HG03175 (cell line): ENCODE results near the gene PRKAG2.

Experiments used
- ATAC-seq: cut with Tn5 transposase; IDR thresholded peaks from one replicate; pipeline ENCODE4 v1.9.1; 2021; ENCODE audit warnings: mild to moderate bottlenecking, moderate library complexity; ENCODE audit not compliant: unreplicated experiment

PRKAG2 gene

DNA sequence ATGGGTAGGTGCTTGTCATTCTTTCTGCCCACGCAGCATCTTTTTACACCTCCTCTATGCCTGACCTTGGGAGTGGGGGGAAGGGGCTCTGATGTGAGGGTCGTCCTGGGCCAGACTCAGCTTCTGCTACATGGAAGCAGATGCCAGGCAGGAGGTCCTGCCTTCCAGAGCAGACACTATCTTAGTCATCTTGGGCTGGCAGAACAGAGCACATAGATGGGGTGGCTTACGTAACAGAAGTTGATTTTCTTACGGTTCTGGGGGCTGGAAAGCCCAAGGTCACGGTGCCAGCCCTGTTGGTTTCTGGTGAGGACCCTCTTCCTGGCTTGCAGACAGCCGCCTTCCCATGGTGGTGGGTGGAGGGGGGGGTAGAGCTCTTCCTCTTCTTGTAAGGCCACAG, 159.0 kb downstream of the PRKAG2 start:
- ATAC-seq = no peak

- ATAC-seq = no peak
Observed at GRCh38 chr7:151717415-151717814, 159.5 kb downstream of the PRKAG2 start.

GRCh38 chr7:151716323-151716722, 160.6 kb downstream of the PRKAG2 start:
- ATAC-seq = no peak

GRCh38 chr7:151715666-151716315, 161.1 kb downstream of the PRKAG2 start:
- peak; percentile 58 for ATAC-seq

DNA sequence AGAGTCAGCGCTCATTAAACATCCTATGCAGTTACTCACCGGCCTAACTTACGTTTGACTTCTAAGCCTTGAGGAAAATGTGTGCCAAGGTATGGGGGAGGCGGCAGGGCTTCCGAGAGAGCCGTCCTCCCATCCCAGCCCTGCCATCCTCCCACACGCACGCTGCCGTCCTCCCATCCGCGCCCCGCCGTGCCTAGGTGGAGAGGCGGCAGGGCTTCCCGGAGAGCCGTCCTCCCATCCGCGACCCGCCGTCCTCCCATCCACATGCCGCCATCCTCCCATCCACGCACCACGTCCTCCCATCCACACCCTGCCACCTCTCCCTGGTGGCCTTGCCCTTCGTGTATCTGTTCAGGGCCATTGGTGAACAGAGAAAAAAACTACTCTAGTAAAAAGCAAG, 162.7 kb downstream of the PRKAG2 start:
- no peak for ATAC-seq

- no peak for ATAC-seq
Observed at GRCh38 chr7:151712810-151713125, 164.1 kb downstream of the PRKAG2 start.

DNA sequence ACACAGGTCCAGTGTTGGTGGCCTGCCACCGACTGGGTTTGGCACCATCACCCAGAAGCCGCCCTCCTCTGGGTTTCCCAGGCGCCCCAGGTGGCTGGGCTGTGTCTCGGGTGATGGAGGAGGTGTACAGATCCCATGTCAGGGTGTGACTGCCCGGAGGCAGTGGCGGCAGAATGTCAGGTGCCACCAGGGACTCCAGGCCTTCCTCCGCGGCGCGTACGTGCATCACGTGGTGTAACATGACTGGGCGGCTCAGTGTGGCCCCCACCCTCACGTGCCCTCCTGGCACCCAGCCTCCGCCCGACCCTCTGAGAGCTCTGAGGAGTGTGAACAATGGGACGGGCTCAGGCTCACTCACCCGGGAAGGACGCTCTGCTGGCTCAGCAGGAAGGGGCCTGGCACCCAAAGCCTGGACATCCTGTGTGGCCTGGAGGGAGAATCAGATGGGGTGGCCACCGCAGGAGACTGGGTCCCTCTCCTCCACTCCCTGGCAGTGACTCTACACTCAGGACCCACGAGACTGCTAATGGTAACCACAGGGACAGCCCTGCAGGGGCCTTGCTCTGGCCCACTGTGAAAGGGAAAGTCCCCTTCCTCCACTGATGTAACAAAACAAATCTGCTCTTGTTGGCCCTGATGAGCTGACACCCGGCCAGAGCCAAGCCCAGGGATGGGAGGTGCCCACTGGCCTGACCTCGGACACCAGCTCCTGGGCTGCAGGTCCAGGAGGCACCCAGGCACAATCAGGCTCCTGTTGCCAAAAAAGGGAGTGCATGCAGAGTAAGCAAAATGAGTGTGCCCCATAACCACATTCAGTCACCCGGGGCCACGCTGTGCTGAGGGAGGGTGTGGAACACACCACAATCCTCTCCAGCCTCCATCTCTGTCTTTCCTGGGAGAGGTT, 164.8 kb downstream of the PRKAG2 start:
- ATAC-seq = no peak

- no peak for ATAC-seq
Observed at GRCh38 chr7:151711435-151711872, 165.5 kb downstream of the PRKAG2 start.

GRCh38 chr7:151710646-151711434, 166.1 kb downstream of the PRKAG2 start:
- no peak for ATAC-seq

GRCh38 chr7:151710121-151710640, 166.7 kb downstream of the PRKAG2 start:
- no peak for ATAC-seq

DNA sequence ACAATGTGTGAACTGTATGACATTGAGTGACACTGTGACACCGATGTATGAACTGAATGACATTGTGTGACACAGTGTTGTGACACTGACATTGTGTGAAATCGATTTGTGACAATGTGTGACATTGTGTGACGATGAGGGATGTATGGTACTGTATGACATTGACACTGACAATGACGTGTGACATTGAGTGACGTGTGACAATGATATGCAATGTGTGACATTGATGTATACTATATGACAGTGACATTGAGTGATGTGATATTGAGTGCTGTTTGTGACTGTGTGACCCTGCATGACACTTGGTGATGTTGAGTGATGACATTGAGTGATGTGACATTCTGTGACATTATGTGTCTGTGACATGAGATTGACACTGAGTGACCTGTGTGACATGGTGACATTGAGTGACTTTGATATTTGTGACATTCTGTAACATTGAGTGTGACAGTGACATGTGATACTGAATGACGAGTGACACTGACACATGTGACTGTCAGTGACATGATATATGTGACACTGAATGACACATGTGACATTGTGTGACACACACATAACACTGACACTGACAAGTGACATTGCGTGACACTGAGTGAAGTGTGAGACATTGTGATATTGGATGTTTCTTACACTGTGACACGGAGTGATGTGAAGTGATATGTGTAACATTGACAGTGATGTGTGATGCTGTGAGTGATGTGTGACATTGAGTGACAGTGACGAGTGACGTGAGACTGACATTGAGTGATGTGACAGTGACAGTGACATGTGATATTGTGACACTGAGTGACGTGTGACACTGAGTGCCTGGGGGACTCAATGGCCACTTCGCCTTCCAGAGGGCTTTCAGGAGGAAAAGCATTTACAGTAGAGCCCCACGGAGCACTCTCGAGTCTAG, 167.5 kb downstream of the PRKAG2 start:
- ATAC-seq = no peak

GRCh38 chr7:151708610-151709009, 168.3 kb downstream of the PRKAG2 start:
- ATAC-seq = no peak

DNA sequence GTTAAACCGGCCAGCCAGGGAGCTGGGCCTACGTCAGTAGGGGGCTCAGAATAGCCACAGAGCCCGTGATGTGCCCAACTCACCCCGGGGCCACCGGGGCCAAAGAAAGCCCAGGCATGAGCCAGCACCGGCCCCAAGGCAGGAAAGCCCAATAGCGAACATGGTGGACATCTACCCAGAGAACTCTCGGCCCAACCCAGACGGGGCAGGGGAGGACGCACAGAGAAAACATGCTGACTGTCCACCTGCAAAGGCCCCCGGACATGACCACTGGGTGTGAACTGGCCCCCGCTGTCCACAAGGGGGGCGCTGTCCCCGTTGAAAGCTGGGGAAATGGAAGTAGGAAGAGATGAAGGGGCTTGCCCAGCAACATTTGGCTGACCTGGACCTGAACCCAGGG, 169.2 kb downstream of the PRKAG2 start:
- no peak for ATAC-seq

DNA sequence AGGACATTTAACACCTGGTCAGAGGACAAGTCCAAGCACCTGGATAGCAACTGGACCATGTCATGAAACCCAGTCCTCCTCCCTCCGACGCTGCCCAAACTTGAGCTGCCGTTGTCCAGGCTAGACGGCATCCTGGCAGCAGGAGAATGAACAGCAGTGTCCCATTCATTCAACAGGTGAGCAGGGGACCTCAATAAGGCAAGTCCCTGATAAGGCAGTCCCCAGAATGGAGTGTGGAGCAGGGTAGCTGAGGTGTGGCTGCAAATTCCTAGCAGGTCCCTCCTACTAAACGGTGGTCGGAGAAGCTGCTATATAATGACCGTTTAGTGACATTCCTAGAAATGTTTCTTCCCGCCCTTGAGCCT, 169.8 kb downstream of the PRKAG2 start:
- no peak for ATAC-seq

- ATAC-seq = no peak
Observed at GRCh38 chr7:151706277-151707104, 170.4 kb downstream of the PRKAG2 start.

- ATAC-seq = no peak
Observed at GRCh38 chr7:151705636-151706276, 171.2 kb downstream of the PRKAG2 start.

DNA sequence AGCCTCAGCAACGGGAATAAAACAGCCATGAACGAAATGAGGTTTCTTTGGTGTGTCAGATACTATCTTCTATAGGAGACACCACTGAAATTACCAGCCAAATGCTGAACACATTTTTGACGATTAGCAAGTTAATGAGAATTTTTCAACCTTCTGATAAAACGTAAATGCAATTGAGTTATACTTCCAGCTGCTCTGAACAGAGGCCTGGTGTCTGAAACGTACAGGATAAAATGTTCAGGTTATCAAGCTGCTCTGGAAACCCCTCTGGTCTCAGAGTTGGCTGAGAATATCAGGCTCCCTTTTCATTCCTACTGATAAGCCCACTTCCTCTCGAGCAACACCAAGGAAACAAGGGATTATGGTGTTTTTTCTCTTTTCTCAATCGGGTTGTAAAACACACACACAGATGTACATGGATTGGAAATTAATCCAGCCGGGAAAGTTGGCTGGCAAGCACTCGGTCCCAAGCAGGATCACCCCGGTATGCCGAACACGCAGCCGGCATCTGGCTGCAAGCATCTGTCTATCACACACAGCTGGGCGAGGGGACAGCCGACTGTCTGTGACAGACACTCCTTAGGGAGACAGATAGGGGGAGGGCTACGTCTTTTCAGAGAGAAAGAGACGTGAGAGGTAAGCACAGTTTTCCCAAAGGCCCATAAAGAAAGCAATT, 171.8 kb downstream of the PRKAG2 start:
- no peak for ATAC-seq

GRCh38 chr7:151704299-151704959, 172.5 kb downstream of the PRKAG2 start:
- no peak for ATAC-seq
